ENCODE data around the gene DTD1.

DNA sequence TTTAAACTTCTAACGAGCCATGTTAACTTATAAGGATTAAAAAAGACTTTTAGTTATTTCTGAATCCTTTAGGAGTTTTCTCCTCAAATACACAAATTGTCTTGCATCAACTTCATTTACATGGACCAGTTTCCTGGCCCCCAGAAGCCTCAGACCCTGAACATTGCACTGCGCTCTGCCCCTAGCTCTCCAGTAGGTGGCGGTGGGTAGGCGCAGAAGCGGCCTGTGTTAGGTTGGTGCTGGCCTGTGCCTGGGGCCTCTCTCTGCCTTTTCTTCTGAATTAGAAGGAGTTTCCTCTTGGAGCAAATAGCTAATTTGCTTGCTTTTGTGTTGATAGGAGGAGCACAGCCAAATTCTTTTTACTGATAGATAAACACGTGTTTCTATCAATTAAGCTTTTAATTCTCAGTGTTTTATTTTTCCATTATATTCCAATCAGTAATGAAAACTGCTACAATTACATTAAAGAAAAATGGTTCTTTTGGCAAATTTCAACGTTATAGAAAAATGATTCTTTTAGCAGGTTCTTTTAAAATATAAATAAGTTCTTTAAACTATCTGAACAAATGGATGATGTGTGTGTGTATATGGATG is 44.4 kb downstream of the DTD1 start:
- TF ChIP-seq, protein P1, sequence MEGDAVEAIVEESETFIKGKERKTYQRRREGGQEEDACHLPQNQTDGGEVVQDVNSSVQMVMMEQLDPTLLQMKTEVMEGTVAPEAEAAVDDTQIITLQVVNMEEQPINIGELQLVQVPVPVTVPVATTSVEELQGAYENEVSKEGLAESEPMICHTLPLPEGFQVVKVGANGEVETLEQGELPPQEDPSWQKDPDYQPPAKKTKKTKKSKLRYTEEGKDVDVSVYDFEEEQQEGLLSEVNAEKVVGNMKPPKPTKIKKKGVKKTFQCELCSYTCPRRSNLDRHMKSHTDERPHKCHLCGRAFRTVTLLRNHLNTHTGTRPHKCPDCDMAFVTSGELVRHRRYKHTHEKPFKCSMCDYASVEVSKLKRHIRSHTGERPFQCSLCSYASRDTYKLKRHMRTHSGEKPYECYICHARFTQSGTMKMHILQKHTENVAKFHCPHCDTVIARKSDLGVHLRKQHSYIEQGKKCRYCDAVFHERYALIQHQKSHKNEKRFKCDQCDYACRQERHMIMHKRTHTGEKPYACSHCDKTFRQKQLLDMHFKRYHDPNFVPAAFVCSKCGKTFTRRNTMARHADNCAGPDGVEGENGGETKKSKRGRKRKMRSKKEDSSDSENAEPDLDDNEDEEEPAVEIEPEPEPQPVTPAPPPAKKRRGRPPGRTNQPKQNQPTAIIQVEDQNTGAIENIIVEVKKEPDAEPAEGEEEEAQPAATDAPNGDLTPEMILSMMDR (IDR thresholded peaks at IDR 0.05): peak; percentile 70 to 90 (median 84)
- no peak for TF ChIP-seq POLR2A (IDR thresholded peaks at IDR 0.05)

All from esophagus squamous epithelium (tissue), 4 donors.